ENCODE measurements around the gene CD200R1. TPM values are rescaled to one million over a fixed set of nuclear protein-coding genes. Genes with fewer than 3 reads are reported as not detected.

CD200R1 gene
- total and polyA plus RNA-seq, 2 of the 4 experiments (the other 2 are of a cell fraction) = under 0.01 to 0.05 TPM

- ChIA-PET POLR2A (ENCODE audit: unreplicated experiment) (no interaction called here), CTCF (interaction anchor here (1.1 to 2.0 kb wide), 3 partner anchors 31 to 338 kb away, joined by 3 to 11 read pairs (median 4); no protein-coding TSS in a partner anchor)
- Histone ChIP-seq H2BK15ac (ENCODE audit: low read depth, low read length) (no peak overlapping the region), H4K91ac (ENCODE audit: insufficient read depth, low read depth, low read length) (no peak overlapping the region), H2AK9ac (replicated peaks; ENCODE audit: low read depth, low read length, poor library complexity) (no peak overlapping the region), H2BK20ac (ENCODE audit: low read depth, low read length) (no peak overlapping the region), H3K79me1 (ENCODE audit: low read depth in 1 of 2, low read length in 2 of 2) (no peaks in the 10 kb centered on the region), H3K4ac (ENCODE audit: low read depth, low read length) (no peak overlapping the region), H3K4me2 (ENCODE audit: low read depth, low read length) (no peak overlapping the region), H3K9me3 (ENCODE audit: control insufficient read depth, insufficient read depth, low read length) (no peaks in the 10 kb centered on the region), H2BK120ac (ENCODE audit: low read depth, low read length) (no peak overlapping the region), H3K9ac (ENCODE audit: low read depth, low read length) (no peak overlapping the region), H3K18ac (ENCODE audit: low read depth, low read length) (no peak overlapping the region), H2AK5ac (ENCODE audit: low read depth, low read length) (no peak overlapping the region), H4K5ac (ENCODE audit: low read depth, low read length) (no peak overlapping the region; the same call in 1 of the 2 replicates), H3K23ac (ENCODE audit: low read depth, low read length) (no peak overlapping the region), H3K36me3 (ENCODE audit: control insufficient read depth, insufficient read depth, low read length) (no peaks in the 10 kb centered on the region), H3K4me3 (ENCODE audit: insufficient read depth, low read depth, low read length) (no peak overlapping the region), H3K4me1 (ENCODE audit: control insufficient read depth, insufficient read depth, low read length) (peaks cover 8% of the 10 kb centered on the region), H4K20me1 (ENCODE audit: insufficient read depth, low read length) (no peaks in the 10 kb centered on the region), H3K27me3 (ENCODE audit: control insufficient read depth, insufficient read depth, low read length) (no peaks in the 10 kb centered on the region), H3K9me1 (ENCODE audit: insufficient read depth, low read length) (peaks cover 4% of the 10 kb centered on the region; the same call in 1 of the 2 replicates), H2BK5ac (ENCODE audit: low read depth, low read length, poor library complexity, severe bottlenecking) (no peak overlapping the region), H4K8ac (ENCODE audit: low read depth in 2 of 2, low read length in 2 of 2) (no peak overlapping the region), H2AFZ (replicated peaks; ENCODE audit: low read length, poor library complexity) (no peak overlapping the region), H3K56ac (ENCODE audit: extremely low read depth, insufficient read depth, low read length) (no peak overlapping the region), H3K27ac (ENCODE audit: insufficient read depth, low read length) (no peak overlapping the region), H3K14ac (replicated peaks; ENCODE audit: low read depth, low read length) (no peak overlapping the region)
- in situ Hi-C loops (cut with MboI; ENCODE audit: low sequenced_read_pairs) = loop anchor here (10.0 to 25.0 kb wide), 3 partner anchors 245 to 668 kb away; no protein-coding TSS in a partner anchor
- no TSS peak for BruUV-seq (replicated peaks)
- peak; percentile 35; the same call in 1 of the 2 replicates for ATAC-seq (ENCODE audit: low read depth)
- TF ChIP-seq CTCF (conservative IDR thresholded peaks at IDR 0.05; ENCODE audit: low read depth, low read length) = no peak
- no peak for TF ChIP-seq POLR2A (IDR thresholded peaks at IDR 0.05; ENCODE audit: low read depth, low read length)
- no peak for TF ChIP-seq MAFK (IDR thresholded peaks at IDR 0.05; ENCODE audit: low read depth, low read length)
- no peak for TF ChIP-seq CEBPB (IDR thresholded peaks at IDR 0.05; ENCODE audit: low read depth, low read length)
- no peak for TF ChIP-seq RAD21 (IDR thresholded peaks at IDR 0.05; ENCODE audit: low read length)
- no peak for TF ChIP-seq MAZ (IDR thresholded peaks at IDR 0.05; ENCODE audit: borderline replicate concordance, low read depth, low read length)
- TF ChIP-seq RFX5 (IDR thresholded peaks at IDR 0.05; ENCODE audit: low read depth, low read length) = no peak
- no peak for TF ChIP-seq CHD1 (IDR thresholded peaks at IDR 0.05; ENCODE audit: low read depth, low read length)
- TF ChIP-seq RCOR1 (IDR thresholded peaks at IDR 0.05; ENCODE audit: insufficient replicate concordance, low read length) = no peak
- no peak for TF ChIP-seq ELK1 (IDR thresholded peaks at IDR 0.05; ENCODE audit: borderline replicate concordance, low read depth, low read length)
- TF ChIP-seq USF2 (IDR thresholded peaks at IDR 0.05; ENCODE audit: low read depth, low read length) = no peak
- no peak for TF ChIP-seq FOS (IDR thresholded peaks at IDR 0.05; ENCODE audit: low read depth, low read length)
- no peak for TF ChIP-seq BHLHE40 (IDR thresholded peaks at IDR 0.05; ENCODE audit: low read depth, low read length)
- TF ChIP-seq NFE2L2 (IDR thresholded peaks at IDR 0.05; ENCODE audit: low read depth, low read length) = no peak
- TF ChIP-seq SMC3 (IDR thresholded peaks at IDR 0.05; ENCODE audit: low read depth, low read length) = no peak
- no peak for TF ChIP-seq MXI1 (IDR thresholded peaks at IDR 0.05; ENCODE audit: borderline replicate concordance, low read depth, low read length)
- WGBS, 2 experiments (ENCODE audit: extremely low coverage in 2 of 2, insufficient read length in 1 of 2) = no CpG with 5 or more reads among the region's 1 CpG
- DNase-seq = peak; percentile 11
- intact Hi-C loops (cut with micrococcal nuclease) = loop anchor here (1.0 kb wide), 1 partner anchor 398 kb away; no protein-coding TSS in a partner anchor
- dilution Hi-C loops (cut with HindIII; ENCODE audit: low sequenced_read_pairs, unreplicated experiment) = loop anchor here (25.0 kb wide), 1 partner anchor 393 kb away; no protein-coding TSS in a partner anchor
Measured at GRCh38 chr3:112980080-112980479, 5.2 kb upstream of the CD200R1 start.
